NCI-H2029 (cell line): ENCODE data around the gene NUCKS1.

Experiments used
- DNase-seq: peaks from one replicate; lab custom pipeline; 2025; lab: John Stamatoyannopoulos, UW

NUCKS1 gene, protein sequence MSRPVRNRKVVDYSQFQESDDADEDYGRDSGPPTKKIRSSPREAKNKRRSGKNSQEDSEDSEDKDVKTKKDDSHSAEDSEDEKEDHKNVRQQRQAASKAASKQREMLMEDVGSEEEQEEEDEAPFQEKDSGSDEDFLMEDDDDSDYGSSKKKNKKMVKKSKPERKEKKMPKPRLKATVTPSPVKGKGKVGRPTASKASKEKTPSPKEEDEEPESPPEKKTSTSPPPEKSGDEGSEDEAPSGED

DNA sequence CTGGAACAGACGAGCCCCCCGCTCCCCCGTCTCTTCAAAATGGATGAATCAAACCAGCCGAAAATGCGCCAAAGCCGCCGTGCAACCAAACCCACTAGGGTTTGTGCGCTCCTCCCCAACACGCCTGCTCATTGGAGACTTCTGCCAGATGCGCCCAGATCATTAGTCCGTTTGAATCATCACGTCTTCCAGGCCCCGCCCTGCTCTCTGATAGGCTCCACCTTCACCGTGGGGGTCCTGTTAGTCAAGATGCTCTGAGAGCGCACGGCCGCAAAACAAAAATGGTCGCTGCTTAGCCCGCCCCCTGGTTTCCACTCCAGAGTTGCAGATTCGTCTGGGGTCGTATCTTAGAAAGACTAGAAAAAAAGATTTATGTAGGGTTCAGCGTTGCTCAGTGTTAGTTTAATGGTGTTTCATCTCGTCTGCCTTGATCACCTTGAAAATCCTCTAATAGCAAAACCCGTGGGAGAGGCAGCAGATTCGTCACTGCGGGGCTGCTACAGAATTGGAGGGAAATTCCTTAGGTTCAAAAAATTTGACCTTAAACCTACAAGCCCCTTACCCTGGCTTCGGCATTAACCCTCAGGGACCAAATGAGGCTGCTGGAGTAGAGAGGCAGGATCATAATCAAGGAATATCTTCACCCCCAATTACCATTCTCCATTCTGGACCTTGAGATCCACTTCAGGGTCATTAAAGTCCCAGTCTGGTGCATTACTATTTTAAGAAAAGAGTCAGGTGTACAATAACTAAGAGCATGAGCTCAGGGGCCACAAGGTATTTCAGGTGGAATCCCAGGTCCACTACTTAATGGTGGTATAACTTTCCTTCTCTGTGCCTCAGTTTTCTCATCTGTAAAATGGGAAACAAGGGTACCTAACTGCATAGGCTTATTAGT is at the start of gene NUCKS1:
Gene NUCKS1, minus strand, starts transcription at position 45 of the 898 bp plus-strand sequence. CDS start 209 bp downstream, outside the sequence.
- peak; percentile 98 for DNase-seq

DNA sequence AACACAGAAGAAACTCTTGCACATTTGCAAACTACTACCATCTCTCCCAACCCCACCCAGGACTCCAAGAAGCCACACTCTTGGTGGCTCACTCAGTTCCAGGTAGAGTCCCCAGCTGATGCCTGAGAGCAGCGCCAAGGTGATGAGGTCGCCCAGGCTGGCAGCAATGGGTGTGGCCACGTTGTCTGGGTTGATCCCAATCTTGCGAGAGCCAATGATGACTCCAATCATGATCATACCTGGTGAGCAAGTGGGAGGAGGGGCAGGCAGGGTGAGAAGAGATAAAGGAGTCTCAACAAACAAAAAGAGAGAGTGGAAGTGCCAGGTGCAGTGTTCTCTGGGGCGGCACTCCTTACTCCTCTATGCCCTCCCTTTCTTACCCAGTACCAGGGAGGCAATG is 48.6 kb upstream of the NUCKS1 start:
- DNase-seq, result no peak

DNA sequence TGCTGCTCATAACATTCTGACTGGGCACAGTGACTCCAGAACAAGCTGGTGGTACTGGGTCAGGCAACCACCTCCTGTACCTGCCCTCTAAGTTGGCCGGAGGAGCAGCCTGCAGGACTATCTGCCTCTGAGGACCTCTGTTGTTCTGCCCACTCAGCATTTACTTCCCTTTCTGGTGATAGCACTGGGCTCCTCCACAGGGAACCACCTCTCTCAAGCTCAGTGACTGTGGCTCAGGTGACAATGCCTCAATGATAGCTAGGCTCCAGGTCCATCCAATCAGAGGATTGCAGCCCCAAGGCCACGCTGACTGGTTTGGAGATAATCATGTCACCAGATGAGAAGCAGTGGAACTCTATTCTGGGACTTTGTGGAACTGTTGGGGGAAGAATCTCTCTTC is 47.2 kb upstream of the NUCKS1 start:
- no peak for DNase-seq

DNA sequence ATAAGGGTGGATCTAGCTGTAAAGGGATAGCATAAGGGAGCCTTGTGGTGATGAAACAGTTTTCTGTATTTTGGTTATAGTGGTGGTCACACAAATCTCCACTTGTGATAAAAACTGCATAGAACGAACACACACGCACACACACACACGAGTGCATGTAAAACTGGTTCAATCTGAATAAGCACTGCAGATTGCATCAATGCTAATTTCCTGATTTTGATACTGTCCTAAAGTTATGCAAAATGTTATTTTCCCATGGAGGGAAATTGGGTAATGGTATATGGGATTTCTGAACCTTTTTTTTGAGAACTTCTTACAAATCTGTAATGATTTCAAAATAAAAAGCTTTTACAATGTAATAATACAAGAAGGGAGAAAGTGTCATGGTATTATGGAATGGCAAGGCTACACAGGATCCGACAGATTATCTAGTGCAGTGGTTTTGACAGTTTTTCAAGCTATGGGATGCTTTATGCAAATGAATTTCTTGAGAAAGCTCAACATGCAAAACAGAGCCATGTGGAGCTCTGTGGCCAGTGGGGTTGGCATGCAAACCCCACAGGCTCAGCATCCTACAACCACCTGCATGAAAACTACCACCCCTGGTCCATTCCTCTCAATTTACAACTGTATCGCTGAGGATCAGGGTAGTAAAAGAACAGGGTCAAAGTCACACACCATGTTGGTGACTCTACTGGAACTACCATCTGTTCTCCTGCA is 44.2 kb upstream of the NUCKS1 start:
- no peak for DNase-seq

DNA sequence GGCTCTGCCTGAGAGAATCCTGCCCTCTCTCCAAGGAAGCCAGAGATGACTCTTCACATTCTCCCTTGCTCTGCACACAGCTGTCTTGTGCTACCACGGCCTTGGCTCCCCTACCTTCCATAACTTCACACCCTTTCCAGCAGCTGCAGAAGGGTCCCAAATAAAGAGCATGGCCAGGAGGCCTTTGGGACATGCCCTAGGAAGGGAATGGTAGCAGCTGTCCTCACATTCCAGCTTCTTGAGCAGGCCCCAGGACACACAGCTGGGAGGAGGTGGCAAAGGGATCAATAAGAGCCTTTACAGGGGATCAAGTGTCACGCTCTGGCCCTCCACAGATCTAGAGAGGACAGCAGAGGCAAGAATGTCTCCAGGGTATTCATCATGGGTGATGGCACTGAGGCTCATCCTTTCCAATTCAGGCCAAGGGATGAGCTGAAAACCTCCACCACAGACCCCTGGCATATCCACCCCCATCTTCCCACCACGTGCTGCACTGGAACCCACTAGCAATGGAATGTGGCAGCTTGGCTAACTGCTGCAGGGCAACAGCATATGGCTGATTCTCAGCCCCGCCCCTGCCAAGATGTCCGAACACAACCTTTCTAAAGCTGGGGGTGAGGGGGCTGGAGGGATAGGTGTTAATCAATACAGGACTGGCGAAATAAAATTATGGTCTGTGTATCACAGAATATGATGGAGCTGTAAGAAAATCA is 43.1 kb upstream of the NUCKS1 start:
- DNase-seq, result no peak

DNA sequence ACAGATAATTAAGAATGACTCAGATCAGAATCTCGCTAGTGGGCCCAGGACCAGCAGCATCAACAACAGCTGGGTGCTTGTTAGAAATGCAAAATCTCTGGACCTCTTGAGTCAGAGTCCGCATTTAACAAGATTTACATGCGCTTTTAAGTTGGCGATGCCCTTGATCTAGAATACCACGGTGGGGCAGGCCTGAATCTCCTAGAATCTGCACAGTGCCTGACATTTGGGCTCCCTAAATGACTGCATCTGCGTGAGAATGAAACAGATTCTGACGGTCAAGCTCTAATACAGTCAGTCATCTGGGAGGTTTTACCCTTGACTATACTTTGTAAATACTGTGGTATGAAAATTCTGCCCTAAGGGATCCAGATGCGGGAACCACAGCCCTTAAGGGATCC is 42.5 kb upstream of the NUCKS1 start:
- no peak for DNase-seq

DNA sequence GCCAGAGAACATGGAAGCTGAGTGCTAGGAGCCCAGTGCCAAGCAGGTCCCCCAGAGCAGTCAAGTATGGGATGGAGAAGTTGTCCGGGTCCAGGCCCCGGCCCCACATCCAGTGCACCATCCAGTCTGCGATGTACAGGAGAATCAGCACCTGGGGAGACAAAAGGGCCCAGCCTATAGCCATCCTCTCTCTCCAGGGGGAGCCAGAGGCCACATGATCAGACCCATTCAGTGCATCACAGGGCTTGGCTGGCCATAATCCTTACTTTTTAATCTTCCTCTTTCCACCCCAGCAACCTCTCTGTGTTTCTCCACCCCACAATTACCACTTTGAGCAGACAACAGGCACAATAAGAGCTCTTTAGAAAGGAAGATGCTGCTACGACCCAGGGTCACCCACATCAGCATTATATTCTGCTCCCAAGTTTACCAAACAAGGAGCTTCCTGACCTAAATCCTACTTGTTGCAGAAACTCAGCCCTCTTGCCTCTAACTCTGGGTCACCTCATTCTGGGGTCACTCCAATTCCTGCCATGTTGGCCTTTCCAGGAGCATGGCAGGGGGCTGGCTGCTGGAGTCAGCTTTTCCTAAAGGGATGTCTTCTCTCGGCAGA is 41.7 kb upstream of the NUCKS1 start:
- DNase-seq, result no peak

DNA sequence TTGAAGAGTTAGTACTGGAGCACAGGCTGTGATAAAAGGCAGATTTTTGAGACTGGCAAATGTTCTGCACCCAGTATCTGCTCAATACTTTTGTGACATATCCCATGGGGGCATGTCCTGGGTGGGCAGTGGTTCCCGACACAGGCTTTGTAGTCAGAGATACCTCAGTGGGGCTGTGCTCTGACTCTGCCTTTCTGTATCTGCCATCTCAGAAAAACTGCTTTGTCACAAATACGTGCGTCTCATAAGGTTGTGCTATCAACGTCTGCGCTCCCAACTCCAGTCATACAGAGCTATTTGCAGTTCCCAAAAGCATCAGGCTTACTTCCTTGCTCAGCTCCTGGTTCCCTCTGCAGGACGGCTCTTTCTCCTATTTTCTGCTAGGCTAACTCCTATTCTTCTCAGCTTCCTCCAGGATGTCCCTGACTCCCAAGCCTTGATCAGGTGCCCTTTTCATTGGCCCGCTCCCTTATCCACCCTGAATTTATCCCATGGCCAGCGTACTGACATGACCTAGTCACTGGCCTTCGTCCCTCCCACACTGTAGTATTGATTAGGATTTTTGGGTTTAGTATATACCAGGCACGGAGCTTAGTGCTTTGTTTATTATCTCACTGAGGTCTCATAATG is 37.4 kb upstream of the NUCKS1 start:
- no peak for DNase-seq

DNA sequence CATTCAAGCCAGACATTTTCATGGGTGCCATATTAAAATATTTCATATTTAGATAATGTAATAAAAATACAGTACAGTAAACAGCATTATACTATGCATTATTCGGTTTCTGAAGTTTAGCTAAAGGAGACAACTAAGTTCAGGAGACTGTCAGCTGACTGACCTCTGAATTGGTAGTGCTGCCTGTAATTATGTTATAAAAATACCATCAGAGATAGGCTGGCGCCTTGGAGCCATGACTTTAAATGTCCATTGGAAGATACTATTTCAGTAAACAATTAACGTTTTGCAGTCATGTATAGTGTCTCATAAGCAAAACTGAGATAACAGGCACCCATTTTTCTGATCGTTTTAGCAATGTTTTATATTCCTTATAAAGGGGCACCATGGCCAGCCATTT is 36.6 kb upstream of the NUCKS1 start:
- DNase-seq, result no peak

DNA sequence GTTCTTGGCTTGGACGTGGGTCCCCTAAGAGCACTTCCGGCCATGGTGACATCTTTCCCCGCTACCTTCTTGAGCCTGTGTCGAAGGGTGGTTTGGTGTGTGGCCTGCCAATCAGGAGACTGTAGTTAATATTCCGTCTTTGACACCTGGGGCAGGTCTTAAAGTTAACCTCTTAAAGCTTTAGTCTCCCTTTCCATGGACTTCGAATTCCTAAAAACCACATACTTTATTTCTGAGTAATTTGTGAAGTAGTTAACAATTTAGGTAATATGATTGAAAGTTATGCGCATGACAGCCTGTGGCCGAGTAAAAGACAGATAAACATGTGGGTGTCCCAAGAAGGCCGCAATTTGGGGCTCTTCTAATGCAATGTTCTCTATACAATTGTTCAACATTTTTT is 35.5 kb upstream of the NUCKS1 start:
- no peak for DNase-seq

DNA sequence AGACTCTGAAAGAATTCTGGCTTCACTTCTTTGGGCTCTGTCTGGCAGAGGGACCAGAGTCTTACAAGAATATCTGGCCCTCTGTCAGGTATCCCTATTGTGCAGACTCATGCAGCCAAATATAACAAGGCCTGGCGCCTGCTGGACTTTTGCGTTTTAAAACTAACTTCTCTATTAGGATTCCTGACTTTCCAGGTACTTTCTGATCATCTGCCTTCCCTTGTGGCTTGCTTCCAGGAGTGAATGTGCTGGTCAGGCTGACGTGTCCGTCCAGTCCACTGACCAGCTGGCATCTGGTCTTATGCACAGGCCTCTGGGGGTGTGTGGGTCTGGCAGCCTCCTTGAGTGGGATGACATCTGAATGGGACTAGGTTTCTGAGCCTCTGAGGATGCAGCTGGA is 33.9 kb upstream of the NUCKS1 start:
- no peak for DNase-seq

DNA sequence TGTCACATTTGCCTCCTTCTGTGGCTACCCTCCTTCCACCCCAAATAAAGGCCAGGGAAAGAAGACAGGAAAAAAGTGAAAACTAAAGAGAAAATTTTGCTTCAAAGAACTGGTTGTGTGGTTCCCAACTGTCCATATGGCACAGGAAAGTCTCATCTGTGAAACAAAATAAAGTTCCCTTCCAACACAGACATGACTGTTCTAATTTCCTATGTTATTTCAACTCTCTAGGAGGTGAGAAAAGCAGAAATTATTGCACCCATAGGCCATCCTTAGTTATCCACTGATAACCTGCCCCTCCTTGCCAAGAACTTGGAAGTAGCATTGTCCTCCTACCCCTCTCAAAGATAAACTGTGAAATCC is 33.4 kb upstream of the NUCKS1 start:
- DNase-seq, result no peak

DNA sequence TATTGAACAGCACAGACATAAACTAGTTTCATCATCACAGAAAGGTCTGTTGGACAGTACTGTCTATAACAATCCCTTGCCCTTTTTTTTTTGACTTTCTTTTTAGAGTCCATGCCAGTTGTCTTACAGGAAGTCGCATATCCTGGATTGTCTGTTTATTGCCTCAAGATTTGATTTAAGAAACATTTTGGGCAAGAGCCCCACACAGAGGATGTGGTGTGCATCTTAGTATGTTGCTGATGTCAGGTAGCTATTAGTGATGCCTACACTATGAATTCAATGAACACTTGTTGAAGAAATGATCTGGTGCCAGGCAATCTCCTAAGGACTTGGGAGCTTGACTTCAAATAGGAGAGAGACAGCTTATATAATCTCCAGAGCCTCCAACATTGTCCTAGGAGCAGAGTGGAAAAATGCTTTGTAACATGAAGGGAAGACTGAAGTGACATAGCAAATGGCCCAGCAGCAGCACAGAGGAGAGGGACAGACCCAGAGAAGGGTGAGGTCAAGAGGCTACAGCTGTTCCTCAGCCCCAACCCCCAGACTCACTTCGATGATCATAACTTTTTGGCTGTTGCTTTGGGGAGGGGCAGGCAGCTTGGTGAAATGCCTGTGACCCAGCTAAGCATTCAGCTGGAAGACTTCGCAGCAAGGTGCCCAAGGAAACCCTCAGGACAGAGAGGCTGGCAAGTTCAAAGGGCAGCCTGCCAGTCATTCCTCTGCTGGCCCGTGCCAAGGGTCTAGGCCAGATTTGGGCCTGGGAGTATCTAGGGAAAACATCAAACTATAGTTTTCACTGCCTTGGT is 32.8 kb upstream of the NUCKS1 start:
- no peak for DNase-seq

DNA sequence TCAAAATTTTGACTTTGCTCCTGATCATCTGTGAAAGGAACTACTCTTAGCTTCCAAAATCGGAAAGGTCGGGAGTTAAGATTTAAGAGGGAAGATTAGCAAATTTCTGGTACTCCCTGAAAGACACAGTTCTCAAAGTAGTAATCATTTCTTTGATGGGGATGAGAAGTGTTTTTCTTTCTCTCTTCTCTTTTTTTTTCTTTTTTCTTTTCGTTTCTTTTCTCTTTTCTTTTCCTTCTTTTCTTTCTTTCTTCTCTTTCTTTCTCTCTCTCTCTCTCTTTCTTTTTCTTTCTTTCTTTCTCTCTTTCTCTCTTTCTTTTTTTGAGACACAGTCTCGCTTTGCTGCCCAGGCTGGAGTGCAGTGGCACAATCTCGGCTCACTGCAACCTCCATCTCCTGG is 30.4 kb upstream of the NUCKS1 start:
- DNase-seq, result no peak

DNA sequence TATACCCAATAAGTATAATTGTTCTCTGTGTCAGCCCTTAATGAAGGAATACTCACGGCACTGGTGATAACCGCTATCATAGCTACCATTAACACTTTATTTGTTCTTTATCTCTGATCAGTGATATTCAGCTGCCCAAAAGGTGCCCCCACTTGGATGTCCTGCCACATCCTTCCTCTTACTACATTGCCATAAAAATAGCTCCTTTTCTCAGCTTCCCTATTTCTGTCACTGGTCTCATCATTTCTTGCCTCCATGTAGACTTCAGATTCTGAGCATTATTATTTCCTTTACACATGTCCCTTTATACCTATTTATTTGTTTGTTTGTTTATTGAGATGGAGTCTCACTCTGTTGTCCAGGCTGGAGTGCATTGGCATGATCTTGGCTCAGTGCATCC is 28.0 kb upstream of the NUCKS1 start:
- DNase-seq, result no peak

DNA sequence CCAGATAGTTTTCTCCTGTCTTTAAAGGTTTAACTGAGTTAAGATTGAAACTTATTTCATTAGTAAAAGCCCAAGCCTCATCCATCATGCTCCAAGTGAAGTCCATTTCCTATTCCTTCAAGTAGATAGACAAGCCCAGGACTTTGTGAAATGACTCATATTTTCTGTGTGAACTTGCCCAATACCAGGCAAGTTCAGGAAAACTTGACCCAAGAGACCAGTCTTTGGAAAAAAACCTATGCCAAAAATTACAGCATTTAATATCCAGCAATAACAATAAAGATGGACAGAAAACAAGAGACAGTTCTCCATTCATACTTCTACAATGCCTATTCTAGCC is 25.7 kb upstream of the NUCKS1 start:
- no peak for DNase-seq

DNA sequence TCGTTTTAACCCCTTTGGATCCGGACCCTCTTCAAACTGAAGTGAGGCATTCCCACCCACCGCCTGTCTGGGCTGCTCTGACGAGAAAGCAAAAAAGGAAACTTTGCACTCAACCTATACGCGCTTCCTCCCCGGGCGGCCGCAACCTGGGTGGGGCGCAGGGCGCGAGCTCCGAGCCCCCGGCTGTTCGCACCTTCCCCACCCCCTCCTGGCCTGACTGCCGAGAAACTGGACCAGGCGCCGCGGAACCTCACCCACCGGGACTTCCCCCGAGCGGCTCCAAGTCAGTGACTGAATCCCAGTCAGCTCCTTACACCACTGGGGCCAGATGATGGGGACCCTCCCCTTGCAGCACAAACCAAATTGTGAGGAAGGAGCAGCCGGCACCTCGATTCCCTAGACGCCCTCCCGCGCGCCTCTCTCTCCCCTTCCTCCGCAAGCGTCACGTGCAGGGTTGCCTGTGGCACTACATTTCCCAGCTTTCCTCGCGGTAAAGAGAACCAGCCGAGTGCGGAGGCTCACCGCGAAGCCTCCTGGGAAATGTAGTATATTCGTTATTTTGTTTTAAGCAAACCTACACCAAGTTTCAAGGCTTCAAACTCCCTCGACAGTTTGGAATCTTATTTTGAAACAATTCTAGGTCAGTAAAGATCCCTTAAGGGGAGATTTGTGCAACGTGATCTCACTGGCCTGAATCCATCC is 25.2 kb upstream of the NUCKS1 start, which contains the start of gene RAB29:
Gene RAB29, minus strand, starts transcription at position 468 of the 702 bp plus-strand sequence. CDS start 526 bp downstream, outside the sequence.
- peak; percentile 52 for DNase-seq

DNA sequence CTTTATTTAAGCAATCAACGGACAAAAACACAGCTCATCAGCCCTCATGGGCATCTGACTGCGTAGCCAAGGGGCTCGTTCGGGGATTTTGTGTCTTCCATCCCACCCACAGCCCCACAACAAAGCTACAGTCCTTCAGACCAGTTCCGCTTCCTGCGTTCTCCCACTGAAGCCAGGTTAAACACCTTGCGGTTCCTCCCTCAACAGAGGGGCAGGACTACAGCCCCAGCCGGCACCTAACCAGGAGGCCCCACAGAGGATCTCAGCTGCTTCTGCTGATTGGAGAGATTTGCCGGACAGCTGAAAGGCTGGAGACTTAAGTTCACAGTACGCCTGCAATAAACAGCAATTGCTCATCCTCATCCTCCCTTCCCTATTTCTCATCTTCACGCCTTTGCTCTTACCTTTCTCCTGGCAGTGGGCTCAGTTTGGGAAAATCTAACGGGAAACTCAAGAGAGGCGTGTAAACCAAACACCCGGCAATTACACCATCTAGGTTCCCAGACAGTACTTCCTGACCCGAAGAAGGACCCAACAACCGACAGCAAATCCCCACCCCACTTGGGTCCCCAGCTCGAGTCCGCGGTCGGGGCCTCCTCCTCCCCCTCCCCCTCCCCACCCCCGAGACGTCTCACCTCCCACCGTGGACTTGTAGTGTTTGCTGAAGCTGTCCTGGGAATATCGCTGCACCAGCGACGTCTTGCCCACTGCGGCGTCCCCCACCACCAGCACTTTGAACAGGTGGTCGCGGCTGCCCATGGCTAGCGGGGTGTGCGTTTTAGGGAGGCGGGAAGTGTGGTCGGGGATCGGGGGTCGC is 24.4 kb upstream of the NUCKS1 start:
- no peak for DNase-seq

DNA sequence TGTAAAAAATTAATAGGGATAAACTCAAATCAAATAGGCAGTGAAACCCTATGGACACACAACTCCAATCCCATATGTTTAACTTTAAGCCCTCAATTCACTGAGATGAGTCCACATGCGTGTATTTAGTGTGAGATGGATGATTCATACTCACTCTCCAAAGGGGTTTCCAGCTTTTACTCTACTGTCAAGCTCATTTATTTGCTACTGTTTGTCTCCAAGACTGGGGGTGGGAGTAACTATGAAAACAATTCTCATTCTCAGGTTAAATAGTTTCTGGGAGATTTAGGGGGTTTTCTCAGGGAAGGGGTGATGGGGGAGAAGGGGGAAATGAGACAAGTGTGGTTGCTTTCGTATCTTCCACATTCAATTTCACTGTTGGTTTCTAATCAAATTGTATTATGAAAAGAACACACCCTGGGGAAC is 22.6 kb upstream of the NUCKS1 start:
- DNase-seq, result no peak
